Osteoblast (primary cell): ENCODE measurements around the gene NTRK3. TPM values are rescaled to one million over a fixed set of nuclear protein-coding genes. Genes with fewer than 3 reads are reported as not detected.

ENCODE experiments used
- DNase-seq: peaks from one replicate; pipeline ENCODE4 v3.0.0; 2011; ENCODE audit warnings: low spot score, mixed read lengths; ENCODE audit not compliant: insufficient read length; ENCODE audit errors: missing footprints
- H2AFZ ChIP-seq: 2 replicates; pipeline ENCODE4 v1.6.0; 2011; ENCODE audit warnings: mild to moderate bottlenecking, low read length
- H3K27ac ChIP-seq: 2 replicates; pipeline ENCODE4 v1.5.1; 2011; ENCODE audit warnings: mild to moderate bottlenecking, low read depth, low read length, moderate library complexity
- H3K27me3 ChIP-seq: 2 replicates; pipeline ENCODE4 v1.6.0; 2012; ENCODE audit warnings: mild to moderate bottlenecking, control low read depth, inconsistent platforms, low read length, moderate library complexity; ENCODE audit not compliant: insufficient read depth
- H3K36me3 ChIP-seq: 2 replicates; pipeline ENCODE4 v1.5.1; 2011; ENCODE audit warnings: mild to moderate bottlenecking, low read length, control low read depth, moderate library complexity; ENCODE audit not compliant: insufficient read depth
- H3K4me1 ChIP-seq: 2 replicates; pipeline ENCODE4 v1.5.1; 2011; ENCODE audit warnings: mild to moderate bottlenecking, low read length, control low read depth, moderate library complexity; ENCODE audit not compliant: insufficient read depth
- H3K4me2 ChIP-seq: 2 replicates; pipeline ENCODE4 v1.6.0; 2011; ENCODE audit warnings: mild to moderate bottlenecking, low read length; ENCODE audit not compliant: insufficient read depth
- H3K4me3 ChIP-seq: fragments of 200-600 bp; sonication (generic); 3 replicates; pipeline ENCODE4 v1.5.1; 2012; ENCODE audit warnings: mild to moderate bottlenecking, low read length, inconsistent platforms; ENCODE audit not compliant: insufficient read depth
- H3K79me2 ChIP-seq: 2 replicates; pipeline ENCODE4 v1.6.0; 2012; ENCODE audit warnings: mild to moderate bottlenecking, low read length, control low read depth, inconsistent platforms; ENCODE audit not compliant: insufficient read depth
- H3K9me3 ChIP-seq: 2 replicates; pipeline ENCODE4 v1.5.1; 2011; ENCODE audit warnings: low read depth, low read length, control low read depth
- H4K20me1 ChIP-seq: 2 replicates; pipeline ENCODE4 v1.6.0; 2012; ENCODE audit warnings: mild to moderate bottlenecking, low read length, control low read depth; ENCODE audit not compliant: insufficient read depth
- CTCF ChIP-seq: IDR thresholded peaks from 2 replicates; pipeline ENCODE4 v1.5.1; 2011; ENCODE audit warnings: mild to moderate bottlenecking, low read depth, low read length, moderate library complexity; ENCODE audit errors: extremely low read depth
- total RNA-seq: library from RNA; depleted of rRNA; stranded (reverse); fragments of >200 nt; gene quantifications from 2 replicates; pipeline ENCODE4 v1.2.3, GENCODE V29; 2012

NTRK3 gene
- total RNA-seq, 1 donor = 0.72 TPM

GRCh38 chr15:88267720-88268119 lies 11.2 kb upstream of the NTRK3 start:
- Histone ChIP-seq H3K9me3 (no peaks in the 10 kb centered on the region), H3K79me2 (no peaks in the 10 kb centered on the region), H4K20me1 (no peaks in the 10 kb centered on the region), H2AFZ (no peak overlapping the region), H3K4me1 (no peaks in the 10 kb centered on the region), H3K4me2 (no peak overlapping the region), H3K4me3 (no peak overlapping the region), H3K27ac (no peak overlapping the region), H3K27me3 (peaks cover 15% of the 10 kb centered on the region), H3K36me3 (no peaks in the 10 kb centered on the region)
- no peak for DNase-seq
- no peak for TF ChIP-seq CTCF

GRCh38 chr15:88266170-88266569 lies 9.6 kb upstream of the NTRK3 start:
- H4K20me1 ChIP-seq = no peaks in the 10 kb centered on the region
- H3K4me3 ChIP-seq = no peak overlapping the region
- H3K79me2 ChIP-seq = no peaks in the 10 kb centered on the region
- H3K4me2 ChIP-seq = no peak overlapping the region
- no peaks in the 10 kb centered on the region for H3K9me3 ChIP-seq
- no peak for TF ChIP-seq CTCF
- no peaks in the 10 kb centered on the region for H3K4me1 ChIP-seq
- H3K27ac ChIP-seq = no peak overlapping the region
- no peak overlapping the region for H2AFZ ChIP-seq
- H3K27me3 ChIP-seq = peaks cover 15% of the 10 kb centered on the region
- DNase-seq = no peak
- no peaks in the 10 kb centered on the region for H3K36me3 ChIP-seq

- DNase-seq = no peak
- H3K27me3 ChIP-seq = peaks cover 20% of the 10 kb centered on the region
- no peaks in the 10 kb centered on the region for H3K4me1 ChIP-seq
- TF ChIP-seq CTCF = no peak
- no peak overlapping the region for H2AFZ ChIP-seq
- H3K79me2 ChIP-seq = no peaks in the 10 kb centered on the region
- no peaks in the 10 kb centered on the region for H3K9me3 ChIP-seq
- no peaks in the 10 kb centered on the region for H4K20me1 ChIP-seq
- H3K27ac ChIP-seq = no peak overlapping the region
- no peak overlapping the region for H3K4me3 ChIP-seq
- no peak overlapping the region for H3K4me2 ChIP-seq
- no peaks in the 10 kb centered on the region for H3K36me3 ChIP-seq
Observed at GRCh38 chr15:88264622-88265021, 8.1 kb upstream of the NTRK3 start.

GRCh38 chr15:88262064-88262463 lies 5.5 kb upstream of the NTRK3 start:
- no peaks in the 10 kb centered on the region for H3K9me3 ChIP-seq
- H3K4me2 ChIP-seq = no peak overlapping the region
- no peaks in the 10 kb centered on the region for H3K79me2 ChIP-seq
- no peak for TF ChIP-seq CTCF
- H3K36me3 ChIP-seq = no peaks in the 10 kb centered on the region
- H3K4me3 ChIP-seq = no peak overlapping the region
- no peaks in the 10 kb centered on the region for H4K20me1 ChIP-seq
- DNase-seq = no peak
- no peak overlapping the region for H3K27ac ChIP-seq
- H3K27me3 ChIP-seq = peaks cover 40% of the 10 kb centered on the region
- H2AFZ ChIP-seq = no peak overlapping the region
- no peaks in the 10 kb centered on the region for H3K4me1 ChIP-seq
